Spinal cord (tissue), 10 donors: ENCODE measurements around the gene QSOX1. TPM values are rescaled to one million over a fixed set of nuclear protein-coding genes. Genes with fewer than 3 reads are reported as not detected.

Source experiments
- DNase-seq, 6 donors: peaks; one replicate each; pipeline versions ENCODE4 v3.0.0 to v3.0.0-alpha.2; 2013 to 2015; ENCODE audit warnings: low spot score in 6 of 6, low read depth in 4 of 6
- H3K27ac ChIP-seq: one replicate; pipeline ENCODE4 v1.5.1; 2013; ENCODE audit warnings: low read depth, low read length, control low read depth
- H3K27me3 ChIP-seq: one replicate; pipeline ENCODE4 v1.6.1; 2013; ENCODE audit warnings: low read length; ENCODE audit not compliant: control insufficient read depth, insufficient read depth
- H3K36me3 ChIP-seq: one replicate; pipeline ENCODE4 v1.6.1; 2013; ENCODE audit warnings: low read length; ENCODE audit not compliant: control insufficient read depth, insufficient read depth
- H3K4me1 ChIP-seq: one replicate; pipeline ENCODE4 v1.6.1; 2013; ENCODE audit warnings: low read length; ENCODE audit not compliant: control insufficient read depth, insufficient read depth
- H3K4me3 ChIP-seq: one replicate; pipeline ENCODE4 v1.5.1; 2013; ENCODE audit warnings: low read depth, low read length, control low read depth
- H3K9me3 ChIP-seq: one replicate; pipeline ENCODE4 v1.6.1; 2013; ENCODE audit warnings: low read length; ENCODE audit not compliant: control insufficient read depth, insufficient read depth
- WGBS: methylation state at CpG from one replicate; pipeline ENCODE4 v1.1.5; 2013; ENCODE audit warnings: missing lambda C conversion rate; ENCODE audit not compliant: insufficient coverage; 5-methylcytosine and 5-hydroxymethylcytosine counted together
- polyA plus RNA-seq, 2 donors: library from polyadenylated mRNA; unstranded; fragments of 120-200 nt; gene quantifications; one replicate each; pipeline ENCODE4 v1.2.1, GENCODE V29; 2013; ENCODE audit not compliant: insufficient read length in 2 of 2
- total RNA-seq, 2 donors: library from RNA; depleted of rRNA in 1 of 2; stranded (reverse); fragments of 120-200 nt in 1 of 2; fragments of >200 nt in 1 of 2; gene quantifications; one replicate each; pipeline versions ENCODE4 v1.2.3 to v1.2.4, GENCODE V29; 2013 to 2014
- donor health status: healthy.

QSOX1 gene
- total and polyA plus RNA-seq, 4 donors, result 25.0 to 46.5 (median 32.7) TPM

DNA sequence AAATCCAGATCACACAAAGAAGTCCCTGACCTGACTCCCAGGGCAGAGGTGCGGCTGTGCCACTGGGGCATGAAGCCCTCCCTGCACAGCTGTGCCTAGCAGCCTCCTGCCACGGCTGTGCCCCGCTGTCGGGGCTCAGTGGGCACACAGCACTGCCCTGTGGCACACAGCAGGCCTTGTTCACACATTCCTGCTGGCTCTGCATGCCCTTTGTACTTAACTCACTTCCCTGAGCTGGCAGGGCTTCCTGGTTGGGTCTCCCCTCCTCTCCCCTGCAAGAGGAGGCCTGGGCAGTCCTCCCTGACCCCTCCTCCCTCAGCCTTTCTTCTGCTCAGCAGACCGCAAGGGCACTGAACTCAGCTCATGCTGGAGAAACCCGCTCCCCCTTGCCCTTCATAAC is 90.2 kb downstream of the QSOX1 start:
- Histone ChIP-seq H3K9me3 (no peaks in the 10 kb centered on the region), H3K36me3 (no peaks in the 10 kb centered on the region), H3K27ac (no peak overlapping the region), H3K4me3 (no peak overlapping the region), H3K4me1 (peaks cover 5% of the 10 kb centered on the region), H3K27me3 (peaks cover 51% of the 10 kb centered on the region)
- DNase-seq, result no peak
- 54% methylated on average over 6 of the region's 6 CpGs for WGBS

DNA sequence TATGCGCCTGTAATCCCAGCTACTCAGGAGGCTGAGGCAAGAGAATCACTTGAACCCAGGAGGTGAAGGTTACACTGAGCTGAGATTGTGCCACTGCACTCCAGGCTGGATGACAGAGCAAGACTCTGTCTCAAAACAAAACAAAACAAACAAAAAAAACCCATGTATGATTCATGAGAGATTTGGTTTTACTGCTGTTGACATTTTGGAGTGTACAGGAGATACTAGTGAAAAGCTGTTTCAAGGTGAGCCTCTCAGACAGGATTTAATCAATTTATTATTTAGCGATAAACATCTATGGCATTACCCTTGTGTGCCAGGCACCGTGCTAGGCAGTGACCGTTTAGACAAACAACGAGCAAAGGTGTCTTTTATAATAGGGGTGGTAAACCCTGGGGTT is 91.9 kb downstream of the QSOX1 start:
- 90% methylated on average over 3 of the region's 5 CpGs for WGBS
- Histone ChIP-seq H3K4me3 (no peak overlapping the region), H3K27me3 (peaks cover 36% of the 10 kb centered on the region), H3K9me3 (no peaks in the 10 kb centered on the region), H3K4me1 (peaks cover 5% of the 10 kb centered on the region), H3K36me3 (no peaks in the 10 kb centered on the region), H3K27ac (no peak overlapping the region)
- DNase-seq, result no peak

DNA sequence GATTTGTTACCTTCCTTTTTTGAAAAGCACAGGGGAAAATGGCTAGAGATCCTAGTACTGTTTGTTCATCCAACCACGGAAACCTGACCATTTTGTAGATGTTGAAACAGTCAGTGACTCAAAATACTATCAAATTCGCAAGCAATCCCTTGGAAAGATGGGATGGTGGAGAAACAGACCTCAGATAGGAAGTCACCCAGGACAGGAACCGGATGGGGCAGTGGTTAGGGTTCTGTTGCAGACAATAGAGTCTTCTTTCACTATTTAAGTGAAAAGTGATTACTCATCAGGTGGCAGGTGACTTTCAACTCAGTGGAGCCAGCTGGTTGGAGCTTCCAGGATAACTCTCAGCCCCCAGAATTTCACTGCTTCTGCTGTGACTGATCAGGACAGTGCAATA is 92.4 kb downstream of the QSOX1 start:
- Histone ChIP-seq H3K36me3 (no peaks in the 10 kb centered on the region), H3K4me1 (peaks cover 5% of the 10 kb centered on the region), H3K4me3 (no peak overlapping the region), H3K27ac (no peak overlapping the region), H3K9me3 (no peaks in the 10 kb centered on the region), H3K27me3 (peaks cover 31% of the 10 kb centered on the region)
- DNase-seq, result no peak
- 92% methylated on average over 2 of the region's 3 CpGs for WGBS

DNA sequence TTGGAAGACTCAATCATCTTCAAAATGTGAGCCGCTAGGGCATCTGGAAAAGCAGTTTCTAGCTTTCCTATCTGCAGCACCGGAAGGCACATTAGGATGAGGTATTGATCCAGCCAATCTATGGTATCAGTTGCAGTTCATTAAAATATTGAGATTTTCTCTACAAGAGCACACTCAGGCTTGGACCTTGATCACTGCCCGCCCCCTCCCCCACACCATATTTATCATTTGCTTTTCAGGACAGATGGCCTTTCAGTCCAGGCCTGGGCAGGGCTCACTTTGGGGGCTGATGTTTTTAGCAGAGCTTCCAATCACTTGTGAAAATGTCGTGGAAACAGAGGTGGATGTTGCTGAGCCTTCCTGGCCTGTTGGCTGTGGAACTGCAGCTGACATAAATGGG is 92.9 kb downstream of the QSOX1 start:
- Histone ChIP-seq H3K27ac (no peak overlapping the region), H3K4me3 (no peak overlapping the region), H3K4me1 (peaks cover 5% of the 10 kb centered on the region), H3K27me3 (peaks cover 26% of the 10 kb centered on the region), H3K9me3 (no peaks in the 10 kb centered on the region), H3K36me3 (no peaks in the 10 kb centered on the region)
- no peak for DNase-seq
- WGBS, result 81% methylated on average over 3 of the region's 4 CpGs

DNA sequence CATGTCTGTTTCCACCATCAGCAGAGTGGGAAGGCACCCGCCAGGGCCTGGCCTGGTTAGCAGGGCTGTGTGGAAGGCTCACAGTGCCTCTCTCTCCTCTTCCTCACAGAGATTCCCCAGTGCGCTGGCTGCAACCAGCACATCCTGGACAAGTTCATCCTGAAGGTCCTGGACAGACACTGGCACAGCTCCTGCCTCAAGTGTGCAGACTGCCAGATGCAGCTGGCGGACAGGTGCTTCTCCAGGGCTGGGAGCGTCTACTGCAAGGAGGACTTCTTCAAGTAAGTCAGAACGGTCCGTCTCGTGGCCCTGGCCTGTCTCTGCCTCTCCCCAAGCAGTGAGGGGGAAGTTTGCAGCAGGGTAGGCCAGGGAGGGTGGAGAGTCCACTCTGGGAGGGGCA is 93.5 kb downstream of the QSOX1 start:
- no peak for DNase-seq
- H3K4me1 ChIP-seq, result peaks cover 5% of the 10 kb centered on the region
- no peaks in the 10 kb centered on the region for H3K36me3 ChIP-seq
- WGBS, result 85% methylated on average over 7 of the region's 7 CpGs
- H3K9me3 ChIP-seq, result no peaks in the 10 kb centered on the region
- H3K4me3 ChIP-seq, result no peak overlapping the region
- peaks cover 23% of the 10 kb centered on the region for H3K27me3 ChIP-seq
- H3K27ac ChIP-seq, result no peak overlapping the region

DNA sequence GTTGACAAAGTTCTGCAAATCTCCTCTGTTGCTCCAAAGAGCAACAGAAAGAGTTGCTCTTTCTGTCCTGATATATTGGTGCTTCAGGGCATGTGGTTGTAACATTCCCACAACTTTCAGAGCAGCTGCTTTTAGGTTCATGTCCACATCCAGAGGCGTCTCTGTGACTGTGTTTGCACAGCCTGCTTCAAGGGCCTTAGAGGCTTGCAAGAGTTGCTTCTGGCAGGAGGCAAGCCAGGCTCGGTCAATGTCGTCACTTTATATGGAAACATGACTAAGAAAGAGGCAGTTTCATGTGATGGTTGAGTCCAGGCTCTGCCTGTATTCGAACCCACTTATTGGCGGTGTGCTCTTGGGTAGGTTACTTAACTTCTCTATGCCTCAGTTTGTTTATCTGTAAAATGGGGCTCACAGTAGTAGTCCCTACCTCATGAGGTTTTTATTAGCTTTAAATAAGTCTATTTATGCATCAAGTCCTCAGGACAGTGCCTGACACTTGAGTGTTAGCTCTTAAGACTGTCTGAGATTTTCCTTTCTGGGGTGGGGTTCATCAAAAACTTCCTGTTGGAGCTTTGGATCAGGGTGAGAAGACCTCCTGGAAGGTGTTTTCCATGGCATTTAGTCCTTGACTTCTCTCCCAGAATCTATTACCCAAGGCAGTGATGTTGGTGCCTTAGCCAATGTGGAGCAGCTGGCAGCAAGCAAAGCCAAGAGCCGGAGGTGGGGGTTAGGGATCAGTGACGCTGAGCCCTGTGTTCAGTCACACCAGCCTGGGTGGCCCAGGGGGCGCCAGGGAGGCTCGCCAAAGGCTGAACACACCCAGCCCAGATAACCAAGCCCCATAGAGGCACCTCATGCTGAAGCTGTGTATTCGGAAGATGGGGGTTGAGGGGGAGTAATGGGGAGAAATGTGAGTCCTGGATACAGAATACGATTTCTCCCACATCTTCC is 94.3 kb downstream of the QSOX1 start:
- Histone ChIP-seq H3K36me3 (no peaks in the 10 kb centered on the region), H3K4me1 (peaks cover 5% of the 10 kb centered on the region), H3K27ac (no peak overlapping the region), H3K9me3 (no peaks in the 10 kb centered on the region), H3K27me3 (peaks cover 14% of the 10 kb centered on the region), H3K4me3 (no peak overlapping the region)
- DNase-seq, result peak in 1 of 6 donors; percentile 59
- WGBS, result 64% methylated on average over 6 of the region's 11 CpGs

DNA sequence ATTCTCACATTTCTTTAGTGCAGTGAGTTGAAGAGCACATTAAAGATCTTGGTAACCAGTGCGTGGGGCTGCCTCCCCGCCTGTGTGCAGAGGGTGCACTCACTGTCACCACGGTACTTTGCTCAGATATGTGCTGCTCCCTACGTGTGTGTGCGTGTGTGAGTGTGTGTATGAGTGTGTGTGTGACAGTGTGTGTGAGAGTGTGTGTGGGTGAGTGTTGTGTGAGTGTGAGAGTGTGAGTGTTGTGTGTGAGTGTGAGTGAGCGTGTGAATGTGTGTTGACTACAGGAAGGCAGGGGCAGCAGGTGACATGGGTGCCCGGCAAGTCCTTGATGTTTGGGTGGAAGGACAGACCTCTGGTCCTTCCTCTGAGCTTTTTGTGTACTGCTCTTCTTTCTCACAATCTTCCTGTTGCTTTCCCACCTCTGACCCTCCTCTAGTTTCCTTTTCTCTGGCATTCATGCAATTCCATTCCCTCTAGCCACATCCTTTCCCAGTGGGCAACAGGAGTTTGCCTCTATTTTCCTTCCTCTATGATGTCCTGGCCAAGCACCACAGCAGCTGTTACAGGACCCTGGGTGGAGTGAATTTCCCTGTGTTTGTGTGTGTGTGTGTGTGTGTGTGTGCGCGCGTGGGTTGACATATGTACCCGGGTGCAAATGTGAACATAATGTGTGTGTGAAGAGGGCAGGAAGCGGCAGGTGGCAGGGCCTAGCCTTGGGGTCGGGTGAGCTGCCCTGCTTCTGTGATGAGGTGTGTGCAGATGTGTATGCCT is 95.2 kb downstream of the QSOX1 start:
- 92% methylated on average over 12 of the region's 13 CpGs for WGBS
- DNase-seq, result no peak
- H3K27me3 ChIP-seq, result peaks cover 8% of the 10 kb centered on the region

DNA sequence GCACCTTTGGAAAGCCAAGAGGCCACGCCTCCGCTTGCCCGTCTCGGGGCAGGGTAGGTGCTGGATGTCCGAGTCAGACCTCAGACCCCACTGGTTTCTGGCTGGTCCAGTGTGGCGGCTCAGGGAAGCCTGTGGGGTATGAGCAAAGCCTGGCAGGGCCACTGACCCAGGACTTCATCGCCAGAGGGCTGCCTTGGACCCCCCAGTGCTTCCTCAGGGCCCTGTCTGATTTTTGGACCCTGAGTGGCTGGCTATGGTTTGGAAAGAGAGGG is 95.8 kb downstream of the QSOX1 start:
- no peaks in the 10 kb centered on the region for H3K36me3 ChIP-seq
- no peak overlapping the region for H3K4me3 ChIP-seq
- no peaks in the 10 kb centered on the region for H3K9me3 ChIP-seq
- peaks cover 8% of the 10 kb centered on the region for H3K4me1 ChIP-seq
- WGBS, result 95% methylated on average over 7 of the region's 7 CpGs
- H3K27me3 ChIP-seq, result peaks cover 5% of the 10 kb centered on the region
- no peak for DNase-seq
- H3K27ac ChIP-seq, result no peak overlapping the region

More for the DNA sequence above, 95.2 kb downstream of the QSOX1 start:
- no peaks in the 10 kb centered on the region for H3K9me3 ChIP-seq
- peaks cover 5% of the 10 kb centered on the region for H3K4me1 ChIP-seq
- H3K27ac ChIP-seq, result no peak overlapping the region
- no peak overlapping the region for H3K4me3 ChIP-seq
- no peaks in the 10 kb centered on the region for H3K36me3 ChIP-seq

DNA sequence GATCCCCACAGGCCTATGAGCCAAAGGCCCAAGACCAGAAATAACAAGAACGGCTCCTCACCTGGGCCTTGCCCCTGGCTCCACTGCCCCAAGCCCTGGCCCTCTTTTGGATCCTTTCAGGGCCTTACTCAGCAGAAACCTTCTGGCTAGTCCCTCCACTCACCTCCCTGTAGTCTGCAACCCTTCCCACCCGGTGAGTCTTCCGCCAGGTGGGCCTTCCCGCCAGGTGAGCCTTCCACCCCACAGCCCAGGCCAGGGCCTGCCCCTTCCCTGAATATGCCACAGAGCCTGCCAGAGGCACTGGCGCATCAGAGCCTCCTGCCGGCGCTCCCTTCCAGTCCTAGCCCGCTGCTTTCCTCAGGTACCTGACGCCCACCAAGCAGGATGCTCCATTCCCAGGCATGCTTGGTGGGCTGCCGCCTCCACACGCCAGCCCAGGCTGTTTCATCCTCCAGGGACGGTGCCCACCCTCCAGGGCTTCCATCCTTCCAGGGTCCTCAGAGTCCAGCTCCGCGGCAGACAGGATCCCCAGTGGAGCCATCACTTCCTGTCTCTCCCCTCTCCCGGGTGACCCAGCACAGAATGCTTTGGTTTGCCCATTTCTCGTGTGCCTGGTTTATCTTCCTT is 96.3 kb downstream of the QSOX1 start:
- H3K27ac ChIP-seq, result no peak overlapping the region
- 88% methylated on average over 16 of the region's 16 CpGs for WGBS
- no peaks in the 10 kb centered on the region for H3K36me3 ChIP-seq
- no peak overlapping the region for H3K4me3 ChIP-seq
- peaks cover 14% of the 10 kb centered on the region for H3K4me1 ChIP-seq
- H3K9me3 ChIP-seq, result no peaks in the 10 kb centered on the region
- H3K27me3 ChIP-seq, result peaks cover 7% of the 10 kb centered on the region
- DNase-seq, result no peak
